NCI-H526 (cell line): Measurements from ENCODE around the gene FJX1.
A peak's percentile ranks its signal among the peaks of the same experiment; 100 is the strongest.
"Not testable (repeated sequence)": the region's sequence is repeated elsewhere in the genome, so short reads cannot be mapped to it uniquely, and the experiment has no call there.

Experiments
- DNase-seq, 2 experiments: peaks; one replicate each; lab custom pipeline; 2025; lab: John Stamatoyannopoulos, UW

The FJX1 gene

GRCh38 chr11:35632301-35632700 lies 14.0 kb downstream of the FJX1 start:
- no peak for DNase-seq

GRCh38 chr11:35633827-35634423 lies 15.7 kb downstream of the FJX1 start:
- DNase-seq, result no peak

GRCh38 chr11:35635933-35636332 lies 17.7 kb downstream of the FJX1 start:
- no peak for DNase-seq

- DNase-seq, result peak in 1 of 2 experiments; percentile 1
Measured at GRCh38 chr11:35639591-35640179, 21.4 kb downstream of the FJX1 start.

- DNase-seq, result no peak
Measured at GRCh38 chr11:35641171-35641897, 23.1 kb downstream of the FJX1 start.

GRCh38 chr11:35641964-35642363 lies 23.7 kb downstream of the FJX1 start:
- DNase-seq, result no peak

- DNase-seq, result peak; percentile 10 to 36
Measured at GRCh38 chr11:35647421-35648093, 29.3 kb downstream of the FJX1 start.

GRCh38 chr11:35650006-35650405 lies 31.7 kb downstream of the FJX1 start:
- DNase-seq, result no peak

GRCh38 chr11:35650467-35650866 lies 32.2 kb downstream of the FJX1 start:
- DNase-seq, result no peak

- DNase-seq, result no peak
Measured at GRCh38 chr11:35651263-35651662, 33.0 kb downstream of the FJX1 start.

- DNase-seq, result not testable (repeated sequence)
Measured at GRCh38 chr11:35652786-35653185, 34.5 kb downstream of the FJX1 start.

GRCh38 chr11:35654711-35655110 lies 36.5 kb downstream of the FJX1 start:
- DNase-seq, result no peak

GRCh38 chr11:35655254-35655653 lies 37.0 kb downstream of the FJX1 start:
- DNase-seq, result no peak

- no peak for DNase-seq
Measured at GRCh38 chr11:35655856-35656255, 37.6 kb downstream of the FJX1 start.

GRCh38 chr11:35658020-35658948 lies 40.0 kb downstream of the FJX1 start:
- DNase-seq, result no peak

GRCh38 chr11:35661534-35661933 lies 43.3 kb downstream of the FJX1 start:
- DNase-seq, result no peak

- peak; percentile 64 to 82 for DNase-seq
Measured at GRCh38 chr11:35662061-35662648, 43.9 kb downstream of the FJX1 start.

- DNase-seq, result peak; percentile 68 to 94
Measured at GRCh38 chr11:35662649-35663407, 44.6 kb downstream of the FJX1 start, which contains the start of gene TRIM44. Gene TRIM44 (plus strand): TSS chr11:35662775. CDS start chr11:35663112, 337 bp downstream.

GRCh38 chr11:35663408-35663702 lies 45.1 kb downstream of the FJX1 start:
- no peak for DNase-seq

GRCh38 chr11:35664977-35665441 lies 46.7 kb downstream of the FJX1 start:
- no peak for DNase-seq
